Sigmoid colon (tissue), 7 donors: Measurements from ENCODE around the gene MYO6. TPM values are rescaled to one million over a fixed set of nuclear protein-coding genes. Genes with fewer than 3 reads are reported as not detected.

Experiments used
- DNase-seq: peaks from one replicate; pipeline ENCODE4 v3.0.0-alpha.2; 2019
- H3K27ac ChIP-seq, 4 donors: fragments of 200-600 bp; sonication (generic); one replicate each; pipeline ENCODE4 v1.5.1; 2016 to 2019; ENCODE audit warnings: mild to moderate bottlenecking in 1 of 4
- H3K27me3 ChIP-seq, 3 donors: fragments of 200-600 bp; sonication (generic); one replicate each; pipeline ENCODE4 v1.5.1; 2019; ENCODE audit warnings: mild to moderate bottlenecking in 1 of 3
- H3K36me3 ChIP-seq, 4 donors: fragments of 200-600 bp; sonication (generic); one replicate each; pipeline ENCODE4 v1.5.1; 2016 to 2019
- H3K4me1 ChIP-seq, 4 donors: fragments of 200-600 bp; sonication (generic); one replicate each; pipeline ENCODE4 v1.5.1; 2017 to 2019
- H3K4me3 ChIP-seq, 4 donors: fragments of 200-600 bp; sonication (generic); one replicate each; pipeline ENCODE4 v1.5.1; 2017 to 2019; ENCODE audit warnings: mild to moderate bottlenecking in 2 of 4, moderate library complexity in 1 of 4
- H3K9me3 ChIP-seq, 4 donors: fragments of 200-600 bp in 3 of 4; sonication (generic) in 3 of 4; one replicate each; pipeline versions ENCODE4 v1.5.1 to v1.6.1; 2013 to 2019
- CTCF ChIP-seq, 4 experiments: fragments of 450-650 bp in 3 of 4; fragments of 200-600 bp in 1 of 4; IDR thresholded peaks; one replicate each; pipeline ENCODE4 v1.5.1; 2016 to 2019; ENCODE audit warnings: antibody characterized with exemption in 4 of 4, mild to moderate bottlenecking in 3 of 4, moderate library complexity in 2 of 4
- EP300 ChIP-seq, 4 donors: sonication (generic); formaldehyde crosslinking; IDR thresholded peaks; one replicate each; pipeline ENCODE4 v1.6.1; 2017; ENCODE audit warnings: antibody characterized with exemption in 4 of 4
- POLR2A ChIP-seq, 2 donors: fragments of 450-650 bp; IDR thresholded peaks; one replicate each; pipeline ENCODE4 v1.6.1; 2016; ENCODE audit warnings: antibody characterized with exemption in 2 of 2, mild to moderate bottlenecking in 2 of 2, moderate library complexity in 2 of 2
- POLR2AphosphoS5 ChIP-seq, 4 donors: sonication (generic); formaldehyde crosslinking; IDR thresholded peaks; one replicate each; pipeline ENCODE4 v1.6.1; 2017; ENCODE audit warnings: antibody characterized with exemption in 4 of 4
- WGBS, 2 donors: extraction: QIAGEN DNeasy Blood & Tissue Kit; methylation state at CpG; one replicate each; pipeline ENCODE4 v1.1.7; 2013; 5-methylcytosine and 5-hydroxymethylcytosine counted together
- intact Hi-C: fragments of 100-400 bp; cut with DNase I; formaldehyde crosslinking; loops from one replicate; pipeline ENCODE4 v1.15.1; 2023
- polyA plus RNA-seq, 3 donors: library from polyadenylated mRNA; stranded (reverse); fragments of 200-250 nt; gene quantifications; one replicate each; pipeline ENCODE4 v1.2.3, GENCODE V29; 2013
- total RNA-seq, 4 donors: library from RNA; depleted of rRNA; stranded (reverse); fragments of >200 nt; gene quantifications; one replicate each; pipeline ENCODE4 v1.1.0, GENCODE V29; 2016
- donor health status: healthy with polysubstance abuse.
- donor health status: Bipolar disorder and iron deficiency.
- donor health status: healthy.

Gene MYO6
- total and polyA plus RNA-seq, 7 donors: 11.8 to 59.6 (median 14.9) TPM

DNA sequence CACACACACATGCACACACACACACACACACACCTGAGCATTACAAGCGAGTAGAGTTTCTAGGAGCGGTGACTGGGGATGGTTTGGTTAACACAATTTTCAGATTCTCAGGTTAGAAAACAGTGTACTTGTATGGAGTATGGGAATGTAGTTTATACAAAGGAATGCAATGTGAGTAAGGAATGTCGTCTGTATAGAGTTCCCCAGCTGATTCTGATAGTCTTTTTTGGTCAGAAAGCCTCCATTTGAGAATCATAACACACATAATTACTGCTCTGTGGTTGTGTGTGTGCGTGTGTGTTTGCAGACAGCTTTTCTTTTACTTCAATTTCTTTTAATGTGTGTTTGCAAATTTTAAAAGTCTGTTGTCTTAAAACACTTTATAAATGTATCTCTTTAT lies 93.2 kb downstream of the MYO6 start:
- TF ChIP-seq CTCF (IDR thresholded peaks at IDR 0.05) (no peak), POLR2A (IDR thresholded peaks at IDR 0.05) (no peak), POLR2AphosphoS5 (IDR thresholded peaks at IDR 0.05) (no peak), EP300 (IDR thresholded peaks at IDR 0.05) (no peak)
- intact Hi-C loops: no loop called here
- 88 to 95% methylated on average over 4 of the region's 4 CpGs for WGBS, 2 donors
- no peaks in the 10 kb centered on the region for H3K4me1 ChIP-seq
- H3K27ac ChIP-seq: no peak overlapping the region
- no peaks in the 10 kb centered on the region for H3K9me3 ChIP-seq
- no peak for DNase-seq
- H3K4me3 ChIP-seq: no peak overlapping the region
- peaks cover 0 to 34% (median 2%) of the 10 kb centered on the region in 4 donors for H3K36me3 ChIP-seq
- no peaks in the 10 kb centered on the region for H3K27me3 ChIP-seq

DNA sequence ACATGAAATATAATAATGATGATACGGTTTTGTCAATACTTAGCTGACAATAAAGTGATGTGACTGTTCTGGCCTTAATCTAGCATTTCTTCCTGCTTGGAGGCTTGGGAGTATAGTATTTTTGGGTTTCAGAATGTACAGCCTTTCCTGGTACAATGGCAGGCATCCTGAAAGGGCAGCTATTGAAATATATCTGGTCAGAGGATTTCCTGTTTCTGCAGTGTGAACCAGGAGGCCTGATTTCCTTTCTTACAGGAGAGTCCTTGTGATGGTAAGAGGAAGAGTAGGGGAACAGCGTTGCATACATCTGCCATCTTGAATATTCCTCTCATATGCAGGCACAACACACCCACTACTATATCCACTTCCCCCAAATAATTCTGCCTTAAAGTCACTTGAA lies 93.7 kb downstream of the MYO6 start:
- Histone ChIP-seq H3K4me1 (no peaks in the 10 kb centered on the region), H3K27me3 (no peaks in the 10 kb centered on the region), H3K36me3 (peaks cover 0 to 34% (median 2%) of the 10 kb centered on the region in 4 donors), H3K9me3 (no peaks in the 10 kb centered on the region), H3K27ac (no peak overlapping the region), H3K4me3 (no peak overlapping the region)
- intact Hi-C loops: no loop called here
- TF ChIP-seq POLR2AphosphoS5 (IDR thresholded peaks at IDR 0.05) (no peak), CTCF (IDR thresholded peaks at IDR 0.05) (no peak)
- no peak for DNase-seq
- WGBS, 2 donors: 73 to 93% methylated on average over 2 of the region's 2 CpGs

DNA sequence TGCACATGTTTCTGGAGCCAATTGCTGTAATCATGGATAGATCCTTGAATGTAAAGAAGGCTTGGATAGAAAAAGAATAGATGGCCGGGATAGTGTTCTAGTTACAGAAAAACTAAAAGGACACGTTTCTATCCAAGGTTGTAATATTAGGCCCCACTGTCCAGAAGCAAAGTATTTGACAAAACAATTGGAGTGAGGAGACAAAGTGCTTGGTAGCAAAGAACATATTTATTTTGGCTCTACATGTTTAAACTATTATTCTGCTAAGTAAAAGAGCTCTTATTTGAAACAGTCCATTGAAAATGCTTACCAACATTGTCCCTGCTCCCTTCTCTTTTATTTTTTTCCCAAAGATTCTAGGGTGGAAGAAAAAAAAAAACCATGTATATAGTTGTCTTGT lies 94.4 kb downstream of the MYO6 start:
- WGBS, 2 donors: 65 to 79% methylated on average over 2 of the region's 2 CpGs
- no peak for DNase-seq
- Histone ChIP-seq H3K27me3 (no peaks in the 10 kb centered on the region), H3K4me3 (no peak overlapping the region), H3K4me1 (no peaks in the 10 kb centered on the region), H3K36me3 (peaks cover 0 to 33% (median 2%) of the 10 kb centered on the region in 4 donors), H3K27ac (no peak overlapping the region), H3K9me3 (no peaks in the 10 kb centered on the region)
- TF ChIP-seq POLR2AphosphoS5 (IDR thresholded peaks at IDR 0.05) (no peak), CTCF (IDR thresholded peaks at IDR 0.05) (no peak), EP300 (IDR thresholded peaks at IDR 0.05) (no peak), POLR2A (IDR thresholded peaks at IDR 0.05) (no peak)
- intact Hi-C loops: no loop called here

- TF ChIP-seq POLR2AphosphoS5 (IDR thresholded peaks at IDR 0.05): no peak
- TF ChIP-seq CTCF (IDR thresholded peaks at IDR 0.05): no peak
- no peak for TF ChIP-seq POLR2A (IDR thresholded peaks at IDR 0.05)
- TF ChIP-seq EP300 (IDR thresholded peaks at IDR 0.05): no peak
- 76 to 91% methylated on average over 4 of the region's 4 CpGs for WGBS, 2 donors
- peaks cover 0 to 12% (median 11%) of the 10 kb centered on the region in 4 donors for H3K4me1 ChIP-seq
- H3K27me3 ChIP-seq: no peaks in the 10 kb centered on the region
- intact Hi-C loops: no loop called here
- H3K36me3 ChIP-seq: no peaks in the 10 kb centered on the region
- H3K9me3 ChIP-seq: no peaks in the 10 kb centered on the region
- no peak for DNase-seq
- H3K4me3 ChIP-seq: no peak overlapping the region
- H3K27ac ChIP-seq: no peak overlapping the region
These were observed 99.2 kb downstream of the MYO6 start for GRCh38 chr6:75848274-75848673.

GRCh38 chr6:75849329-75850025 lies 100.4 kb downstream of the MYO6 start:
- WGBS, 2 donors: 13 to 52% methylated on average over 9 of the region's 9 CpGs
- no peak for DNase-seq
- H3K4me1 ChIP-seq: peaks cover 0 to 12% (median 11%) of the 10 kb centered on the region in 4 donors
- no peaks in the 10 kb centered on the region for H3K27me3 ChIP-seq
- TF ChIP-seq CTCF (IDR thresholded peaks at IDR 0.05): no peak
- TF ChIP-seq POLR2AphosphoS5 (IDR thresholded peaks at IDR 0.05): no peak
- TF ChIP-seq EP300 (IDR thresholded peaks at IDR 0.05): no peak
- TF ChIP-seq POLR2A (IDR thresholded peaks at IDR 0.05): no peak
- H3K4me3 ChIP-seq: no peak overlapping the region
- H3K36me3 ChIP-seq: no peaks in the 10 kb centered on the region
- H3K27ac ChIP-seq: no peak overlapping the region
- H3K9me3 ChIP-seq: no peaks in the 10 kb centered on the region
- intact Hi-C loops: no loop called here
